SU-DHL-6 (cell line): Measurements from ENCODE around the gene BFSP1.

ENCODE experiments used
- H2AFZ ChIP-seq: fragments of 200-600 bp; sonication (generic); 2 replicates; pipeline ENCODE4 v1.6.1; 2014; ENCODE audit warnings: low read depth, mild to moderate bottlenecking, moderate library complexity, mixed read lengths, antibody characterized with exemption, low read length; ENCODE audit not compliant: severe bottlenecking
- H3F3A ChIP-seq: fragments of 200-600 bp; shearing (Covaris generic); 2 replicates; pipeline ENCODE4 v1.6.0; 2016; ENCODE audit warnings: antibody characterized with exemption, mild to moderate bottlenecking; ENCODE audit not compliant: insufficient read depth
- H3K27ac ChIP-seq: fragments of 200-600 bp; sonication (generic); 2 replicates; pipeline ENCODE4 v1.5.1; 2016; ENCODE audit warnings: low read depth, mild to moderate bottlenecking, low read length, moderate library complexity, mixed read lengths
- H3K27me3 ChIP-seq: fragments of 200-600 bp; sonication (generic), shearing (Covaris generic); 2 replicates; pipeline ENCODE4 v1.6.0; 2014; ENCODE audit warnings: mild to moderate bottlenecking, low read length
- H3K36me3 ChIP-seq: fragments of 200-600 bp; sonication (generic); 2 replicates; pipeline ENCODE4 v1.6.1; 2014; ENCODE audit warnings: mild to moderate bottlenecking, low read length, mixed read lengths
- H3K4me2 ChIP-seq: fragments of 300-600, 200-600 bp; shearing (Covaris generic), sonication (generic); 2 replicates; pipeline ENCODE4 v1.6.0; 2014; ENCODE audit warnings: low read length, low read depth, mild to moderate bottlenecking; ENCODE audit not compliant: poor library complexity, severe bottlenecking
- H3K4me3 ChIP-seq: fragments of 200-600 bp; sonication (generic); 2 replicates; pipeline ENCODE4 v1.5.1; 2014; ENCODE audit warnings: antibody characterized with exemption, low read length, mild to moderate bottlenecking, mixed read lengths; ENCODE audit not compliant: insufficient read depth, poor library complexity, severe bottlenecking
- H3K79me2 ChIP-seq: fragments of 200-600 bp; sonication (generic); 2 replicates; pipeline ENCODE4 v1.6.1; 2014; ENCODE audit warnings: mild to moderate bottlenecking, low read length, moderate library complexity; ENCODE audit not compliant: insufficient read depth
- H3K9ac ChIP-seq: fragments of 200-600 bp; sonication (generic); 2 replicates; pipeline ENCODE4 v1.7.0; 2014; ENCODE audit warnings: mild to moderate bottlenecking, low read length
- H3K9me2 ChIP-seq: fragments of 200-600 bp; sonication (generic); replicated peaks from 2 replicates; pipeline ENCODE4 v1.6.1; 2014; ENCODE audit warnings: low read length; ENCODE audit not compliant: insufficient read depth
- H3K9me3 ChIP-seq: fragments of 200-600 bp; sonication (generic); 2 replicates; pipeline ENCODE4 v1.6.1; 2014; ENCODE audit warnings: low read length, mixed read lengths; ENCODE audit not compliant: insufficient read depth
- H4K20me1 ChIP-seq: fragments of 200-600 bp; sonication (generic); 2 replicates; pipeline ENCODE4 v1.6.1; 2014; ENCODE audit warnings: low read depth, mild to moderate bottlenecking, antibody characterized with exemption, low read length, moderate library complexity, mixed read lengths
- EZH2phosphoT487 ChIP-seq: fragments of 200-600 bp; sonication (generic), shearing (Covaris generic); conservative IDR thresholded peaks from 2 replicates; pipeline ENCODE4 v1.6.1; 2018; ENCODE audit warnings: mild to moderate bottlenecking, antibody characterized with exemption, low read length, moderate library complexity, mixed read lengths
- TF ChIP-seq, protein P1 (sequence below): fragments of 200-600 bp; sonication (generic); IDR thresholded peaks from one replicate; pipeline ENCODE4 v1.5.1; 2017; ENCODE audit warnings: antibody characterized with exemption, mild to moderate bottlenecking, low read length, moderate library complexity; ENCODE audit not compliant: insufficient read depth, poor library complexity, severe bottlenecking

The BFSP1 gene

DNA sequence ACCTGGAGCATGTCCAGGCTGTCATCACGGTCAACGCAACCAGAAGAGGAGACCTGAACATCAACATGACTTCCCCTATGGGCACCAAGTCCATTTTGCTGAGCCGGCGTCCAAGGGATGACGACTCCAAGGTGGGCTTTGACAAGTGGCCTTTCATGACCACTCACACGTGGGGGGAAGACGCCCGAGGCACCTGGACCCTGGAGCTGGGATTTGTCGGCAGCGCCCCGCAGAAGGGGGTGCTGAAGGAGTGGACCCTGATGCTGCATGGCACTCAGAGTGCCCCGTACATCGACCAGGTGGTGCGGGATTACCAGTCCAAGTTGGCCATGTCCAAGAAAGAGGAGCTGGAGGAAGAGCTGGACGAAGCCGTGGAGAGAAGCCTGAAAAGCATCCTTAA is 49.5 kb downstream of the BFSP1 start:
- Histone ChIP-seq H3F3A (no peaks in the 10 kb centered on the region), H3K79me2 (no peaks in the 10 kb centered on the region), H3K9me2 (no peaks in the 10 kb centered on the region), H2AFZ (no peak overlapping the region), H4K20me1 (no peaks in the 10 kb centered on the region; the same call in 1 of the 2 replicates), H3K27me3 (no peaks in the 10 kb centered on the region), H3K9me3 (no peaks in the 10 kb centered on the region), H3K4me2 (no peak overlapping the region), H3K27ac (no peak overlapping the region), H3K9ac (no peak overlapping the region), H3K36me3 (no peaks in the 10 kb centered on the region), H3K4me3 (no peak overlapping the region)
- TF ChIP-seq EZH2phosphoT487, result no peak
- TF ChIP-seq, protein P1, sequence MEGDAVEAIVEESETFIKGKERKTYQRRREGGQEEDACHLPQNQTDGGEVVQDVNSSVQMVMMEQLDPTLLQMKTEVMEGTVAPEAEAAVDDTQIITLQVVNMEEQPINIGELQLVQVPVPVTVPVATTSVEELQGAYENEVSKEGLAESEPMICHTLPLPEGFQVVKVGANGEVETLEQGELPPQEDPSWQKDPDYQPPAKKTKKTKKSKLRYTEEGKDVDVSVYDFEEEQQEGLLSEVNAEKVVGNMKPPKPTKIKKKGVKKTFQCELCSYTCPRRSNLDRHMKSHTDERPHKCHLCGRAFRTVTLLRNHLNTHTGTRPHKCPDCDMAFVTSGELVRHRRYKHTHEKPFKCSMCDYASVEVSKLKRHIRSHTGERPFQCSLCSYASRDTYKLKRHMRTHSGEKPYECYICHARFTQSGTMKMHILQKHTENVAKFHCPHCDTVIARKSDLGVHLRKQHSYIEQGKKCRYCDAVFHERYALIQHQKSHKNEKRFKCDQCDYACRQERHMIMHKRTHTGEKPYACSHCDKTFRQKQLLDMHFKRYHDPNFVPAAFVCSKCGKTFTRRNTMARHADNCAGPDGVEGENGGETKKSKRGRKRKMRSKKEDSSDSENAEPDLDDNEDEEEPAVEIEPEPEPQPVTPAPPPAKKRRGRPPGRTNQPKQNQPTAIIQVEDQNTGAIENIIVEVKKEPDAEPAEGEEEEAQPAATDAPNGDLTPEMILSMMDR, result no peak

DNA sequence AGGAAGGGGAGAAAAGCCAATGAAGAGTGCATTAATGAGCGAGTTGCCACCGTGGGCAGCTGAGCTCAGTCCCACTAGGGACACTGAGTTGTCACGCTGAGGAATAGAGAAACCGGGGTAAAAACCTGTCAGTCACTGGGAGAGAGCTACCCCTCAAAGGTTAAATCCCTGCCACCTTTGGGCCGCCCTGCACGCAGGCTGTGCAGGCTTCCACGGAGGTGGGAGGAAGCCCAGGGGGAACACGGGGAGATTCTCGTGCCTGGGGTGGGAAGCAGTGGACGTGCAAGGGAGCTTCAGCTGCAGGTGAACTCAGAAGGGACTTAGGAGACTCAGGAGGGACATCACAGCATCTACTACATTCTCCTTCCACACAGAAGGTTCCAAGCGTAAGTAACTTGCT is 50.5 kb downstream of the BFSP1 start:
- Histone ChIP-seq H3K9ac (no peak overlapping the region), H3K4me3 (no peak overlapping the region), H3F3A (no peaks in the 10 kb centered on the region), H4K20me1 (no peaks in the 10 kb centered on the region; the same call in 1 of the 2 replicates), H3K79me2 (no peaks in the 10 kb centered on the region), H3K4me2 (no peak overlapping the region), H2AFZ (no peak overlapping the region), H3K36me3 (no peaks in the 10 kb centered on the region), H3K9me3 (no peaks in the 10 kb centered on the region), H3K9me2 (no peaks in the 10 kb centered on the region), H3K27ac (no peak overlapping the region), H3K27me3 (no peaks in the 10 kb centered on the region)
- TF ChIP-seq EZH2phosphoT487, result no peak
- TF ChIP-seq, protein P1, result no peak

DNA sequence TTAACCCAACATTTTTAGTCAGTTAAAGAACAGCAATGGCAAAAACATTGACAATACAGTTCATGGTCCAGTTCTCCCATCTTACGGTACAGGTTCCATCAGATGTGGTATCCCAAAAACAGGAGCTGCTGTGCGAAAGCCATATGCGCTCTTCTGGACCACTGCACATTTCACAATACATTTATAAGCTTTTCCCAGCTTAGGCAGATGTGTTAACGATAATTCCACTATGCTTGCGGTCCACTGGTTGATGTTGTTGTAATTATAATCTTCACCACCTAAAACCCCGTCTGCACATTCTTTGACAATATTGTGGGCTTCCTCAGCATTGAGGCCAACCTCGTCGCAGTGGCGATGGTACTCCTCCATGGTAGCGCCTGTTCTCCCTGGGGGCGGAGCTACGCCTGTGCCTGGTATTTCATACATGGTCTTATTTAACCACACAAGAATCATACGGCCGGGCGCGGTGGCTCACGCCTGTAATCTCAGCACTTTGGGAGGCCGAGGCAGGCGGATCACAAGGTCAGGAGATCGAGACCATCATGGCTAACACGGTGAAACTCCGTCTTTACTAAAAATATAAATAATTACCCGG is 52.0 kb downstream of the BFSP1 start:
- Histone ChIP-seq H3K79me2 (no peaks in the 10 kb centered on the region), H3K27me3 (no peaks in the 10 kb centered on the region), H2AFZ (no peak overlapping the region), H3F3A (no peaks in the 10 kb centered on the region), H3K9ac (no peak overlapping the region), H3K36me3 (no peaks in the 10 kb centered on the region), H3K9me2 (no peaks in the 10 kb centered on the region), H3K9me3 (no peaks in the 10 kb centered on the region), H3K27ac (no peak overlapping the region), H3K4me3 (no peak overlapping the region), H4K20me1 (no peaks in the 10 kb centered on the region; the same call in 1 of the 2 replicates), H3K4me2 (no peak overlapping the region)
- TF ChIP-seq EZH2phosphoT487, result no peak
- TF ChIP-seq, protein P1, result no peak
